HG02943 (cell line): Measurements from ENCODE around the gene FAM186B.

Experiments
- ATAC-seq: cut with Tn5 transposase; IDR thresholded peaks from one replicate; pipeline ENCODE4 v1.9.1; 2021; ENCODE audit warnings: mild to moderate bottlenecking, low read depth, moderate library complexity; ENCODE audit not compliant: unreplicated experiment

Gene FAM186B

GRCh38 chr12:49555631-49556390, 49.6 kb downstream of the FAM186B start:
- ATAC-seq = no peak

- ATAC-seq = no peak
Measured at GRCh38 chr12:49554266-49554665, 51.2 kb downstream of the FAM186B start.

GRCh38 chr12:49553512-49554088, 51.8 kb downstream of the FAM186B start:
- ATAC-seq = no peak

- ATAC-seq = no peak
Measured at GRCh38 chr12:49552899-49553298, 52.5 kb downstream of the FAM186B start.

- ATAC-seq = no peak
Measured at GRCh38 chr12:49552425-49552824, 53.0 kb downstream of the FAM186B start.

GRCh38 chr12:49552014-49552413, 53.4 kb downstream of the FAM186B start:
- no peak for ATAC-seq

GRCh38 chr12:49550693-49551252, 54.7 kb downstream of the FAM186B start:
- no peak for ATAC-seq

GRCh38 chr12:49549735-49550692, 55.4 kb downstream of the FAM186B start:
- no peak for ATAC-seq

- no peak for ATAC-seq
Measured at GRCh38 chr12:49548822-49549648, 56.4 kb downstream of the FAM186B start.

GRCh38 chr12:49548481-49548821, 57.0 kb downstream of the FAM186B start:
- no peak for ATAC-seq

- ATAC-seq = no peak
Measured at GRCh38 chr12:49547090-49547690, 58.2 kb downstream of the FAM186B start.

- no peak for ATAC-seq
Measured at GRCh38 chr12:49546481-49546880, 59.0 kb downstream of the FAM186B start.

GRCh38 chr12:49545815-49546214, 59.6 kb downstream of the FAM186B start:
- ATAC-seq = no peak

GRCh38 chr12:49543914-49544815, 61.3 kb downstream of the FAM186B start:
- no peak for ATAC-seq

- no peak for ATAC-seq
Measured at GRCh38 chr12:49543221-49543913, 62.1 kb downstream of the FAM186B start.

GRCh38 chr12:49542592-49543160, 62.8 kb downstream of the FAM186B start:
- no peak for ATAC-seq

- ATAC-seq = no peak
Measured at GRCh38 chr12:49541911-49542505, 63.4 kb downstream of the FAM186B start.
